Adrenal gland (tissue), 12 donors: ENCODE data around the gene FTSJ3. TPM values are rescaled to one million over a fixed set of nuclear protein-coding genes. Genes with fewer than 3 reads are reported as not detected.

Experiments used
- DNase-seq, 7 donors: peaks; one replicate each; pipeline ENCODE4 v3.0.0-alpha.2; 2019 to 2020
- H3K27ac ChIP-seq, 5 donors: fragments of 200-600 bp; sonication (generic) in 4 of 5; 1 replicate in 3 of 5; 2 replicates in 2 of 5; pipeline versions ENCODE4 v1.5.1 to v1.8.0; 2016 to 2020; ENCODE audit warnings: mild to moderate bottlenecking in 1 of 5
- H3K27me3 ChIP-seq: fragments of 200-600 bp; 2 replicates; pipeline ENCODE4 v1.8.0; 2021
- H3K36me3 ChIP-seq, 2 donors: fragments of 200-600 bp; replicated peaks in 1 of 2; 1 replicate in 1 of 2; 2 replicates in 1 of 2; pipeline versions ENCODE4 v1.5.1 to v1.8.0; 2018 to 2022
- H3K4me1 ChIP-seq, 2 donors: fragments of 200-600 bp; replicated peaks in 1 of 2; 1 replicate in 1 of 2; 2 replicates in 1 of 2; pipeline versions ENCODE4 v1.5.1 to v1.8.0; 2018 to 2021
- H3K4me3 ChIP-seq, 4 donors: fragments of 200-600 bp; sonication (generic) in 3 of 4; one replicate each; pipeline ENCODE4 v1.5.1; 2016 to 2018
- H3K9me3 ChIP-seq, 3 donors: fragments of 200-600 bp; sonication (generic) in 1 of 3; replicated peaks in 1 of 3; 1 replicate in 2 of 3; 2 replicates in 1 of 3; pipeline versions ENCODE4 v1.5.1 to v1.8.0; 2016 to 2021
- CTCF ChIP-seq, 6 experiments: fragments of 450-650 bp in 4 of 6; fragments of 200-600 bp in 2 of 6; sonication (generic) in 1 of 6; IDR thresholded peaks; 1 replicate in 5 of 6; 2 replicates in 1 of 6; pipeline versions ENCODE4 v1.5.1 to v1.8.0; 2016 to 2021; ENCODE audit warnings: antibody characterized with exemption in 6 of 6, mild to moderate bottlenecking in 2 of 6, moderate library complexity in 1 of 6
- POLR2A ChIP-seq, 2 donors: fragments of 450-650 bp; IDR thresholded peaks; one replicate each; pipeline ENCODE4 v1.6.1; 2017; ENCODE audit warnings: antibody characterized with exemption in 2 of 2, mild to moderate bottlenecking in 2 of 2, moderate library complexity in 1 of 2
- WGBS, 4 donors: extraction: QIAGEN DNeasy Blood & Tissue Kit in 2 of 4; methylation state at CpG; one replicate each; pipeline versions ENCODE4 v1.1.5 to v1.1.7; 2013 to 2017; 5-methylcytosine and 5-hydroxymethylcytosine counted together
- intact Hi-C, 2 donors: fragments of 100-400 bp; cut with DNase I; formaldehyde crosslinking; loops; one replicate each; pipeline versions ENCODE4 v1.14.1 to v1.15.0; 2022 to 2023
- polyA plus RNA-seq, 3 donors: library from polyadenylated mRNA; stranded (reverse); fragments of 200-250 nt in 2 of 3; fragments of 350-450 nt in 1 of 3; fragmentation: Illumina TruSeq in 1 of 3; extraction: RNeasy Lipid Tissue Mini Kit (QIAGEN cat#74804) in 1 of 3; gene quantifications; one replicate each; pipeline ENCODE4 v1.2.3, GENCODE V29; 2013 to 2014
- total RNA-seq, 9 donors: library from RNA; depleted of rRNA in 4 of 9; stranded (reverse); fragments of >200 nt in 4 of 9; fragments of 120-200 nt in 1 of 9; fragmentation: NEBNext Ultra II Directional in 1 of 9; extraction: Animal tissue kit (Norgen Biotek cat#: 25700) in 1 of 9; gene quantifications; one replicate each; pipeline versions ENCODE4 v1.1.0 to v1.2.4, GENCODE V29; 2013 to 2023
- donor health status: healthy with polysubstance abuse.
- donor health status: Bipolar disorder and iron deficiency.
- donor health status: DM: yes; HTN: yes; CAD: no.
- donor health status: DM: no; HTN: no; CAD: no.
- donor health status: DM: no; HTN: no; CAD: no.
- donor health status: DM: yes; HTN: yes; CAD: no.

FTSJ3 gene
- total and polyA plus RNA-seq, 12 donors, result 19.4 to 56.1 (median 43.2) TPM

GRCh38 chr17:63838631-63839171, 11.2 kb upstream of the FTSJ3 start:
- Histone ChIP-seq H3K4me1 (peaks cover 46 to 57% of the 10 kb centered on the region in 2 donors), H3K27me3 (no peaks in the 10 kb centered on the region), H3K36me3 (peaks cover 0 to 35% of the 10 kb centered on the region in 2 donors), H3K27ac (peak overlapping the region; percentile 31 to 92 (median 80)), H3K9me3 (no peaks in the 10 kb centered on the region), H3K4me3 (peak overlapping the region in 1 of 4 donors; percentile 35)
- WGBS, 4 donors, result 13 to 25% (median 19%) methylated on average over 4 to 7 of the region's 7 CpGs
- intact Hi-C loops, result no loop called here
- DNase-seq, result peak; percentile 89 to 98 (median 96)
- TF ChIP-seq POLR2A (IDR thresholded peaks at IDR 0.05) (peak in 1 of 2 donors; percentile 67), CTCF (IDR thresholded peaks at IDR 0.05) (no peak)

GRCh38 chr17:63837962-63838600, 10.6 kb upstream of the FTSJ3 start:
- TF ChIP-seq POLR2A (IDR thresholded peaks at IDR 0.05) (no peak), CTCF (IDR thresholded peaks at IDR 0.05) (no peak)
- intact Hi-C loops, result no loop called here
- H3K27ac ChIP-seq, result peak overlapping the region in 4 of 5 donors; percentile 79 to 92 (median 85)
- peak overlapping the region in 1 of 4 donors; percentile 35 for H3K4me3 ChIP-seq
- WGBS, 4 donors, result 0 to 70% (median 70%) methylated on average over 1 to 5 of the region's 5 CpGs
- DNase-seq, result peak in 2 of 7 donors; percentile 21 to 57
- H3K36me3 ChIP-seq, result peaks cover 0 to 41% of the 10 kb centered on the region in 2 donors
- H3K4me1 ChIP-seq, result peaks cover 44 to 55% of the 10 kb centered on the region in 2 donors
- H3K27me3 ChIP-seq, result no peaks in the 10 kb centered on the region
- no peaks in the 10 kb centered on the region for H3K9me3 ChIP-seq

GRCh38 chr17:63837480-63837879, 10.0 kb upstream of the FTSJ3 start:
- Histone ChIP-seq H3K4me3 (no peak overlapping the region), H3K36me3 (peaks cover 0 to 47% of the 10 kb centered on the region in 2 donors), H3K9me3 (no peaks in the 10 kb centered on the region), H3K27me3 (no peaks in the 10 kb centered on the region), H3K4me1 (peaks cover 44 to 55% of the 10 kb centered on the region in 2 donors), H3K27ac (peak overlapping the region in 3 of 5 donors; percentile 79 to 90 (median 80))
- WGBS, 4 donors, result 74 to 86% (median 79%) methylated on average over 4 to 12 of the region's 12 CpGs
- intact Hi-C loops, result no loop called here
- no peak for TF ChIP-seq CTCF (IDR thresholded peaks at IDR 0.05)
- no peak for TF ChIP-seq POLR2A (IDR thresholded peaks at IDR 0.05)
- DNase-seq, result peak in 2 of 7 donors; percentile 23 to 59

GRCh38 chr17:63836811-63837210, 9.3 kb upstream of the FTSJ3 start:
- peak in 1 of 7 donors; percentile 14 for DNase-seq
- TF ChIP-seq POLR2A (IDR thresholded peaks at IDR 0.05) (no peak), CTCF (IDR thresholded peaks at IDR 0.05) (no peak)
- Histone ChIP-seq H3K27ac (peak overlapping the region in 2 of 5 donors; percentile 80 to 90), H3K36me3 (peaks cover 0 to 53% of the 10 kb centered on the region in 2 donors), H3K4me3 (no peak overlapping the region), H3K4me1 (peaks cover 44 to 55% of the 10 kb centered on the region in 2 donors), H3K27me3 (no peaks in the 10 kb centered on the region), H3K9me3 (no peaks in the 10 kb centered on the region)
- intact Hi-C loops, result no loop called here
- 96 to 98% (median 96%) methylated on average over 6 to 7 of the region's 7 CpGs for WGBS, 4 donors
